ENCODE data around the gene FUOM. TPM values are rescaled to one million over a fixed set of nuclear protein-coding genes. Genes with fewer than 3 reads are reported as not detected.
"Not testable (repeated sequence)": the region's sequence is repeated elsewhere in the genome, so short reads cannot be mapped to it uniquely, and the experiment has no call there.

FUOM gene
- total RNA-seq, 1 donor from 2014 or later, result 13.1 TPM

DNA sequence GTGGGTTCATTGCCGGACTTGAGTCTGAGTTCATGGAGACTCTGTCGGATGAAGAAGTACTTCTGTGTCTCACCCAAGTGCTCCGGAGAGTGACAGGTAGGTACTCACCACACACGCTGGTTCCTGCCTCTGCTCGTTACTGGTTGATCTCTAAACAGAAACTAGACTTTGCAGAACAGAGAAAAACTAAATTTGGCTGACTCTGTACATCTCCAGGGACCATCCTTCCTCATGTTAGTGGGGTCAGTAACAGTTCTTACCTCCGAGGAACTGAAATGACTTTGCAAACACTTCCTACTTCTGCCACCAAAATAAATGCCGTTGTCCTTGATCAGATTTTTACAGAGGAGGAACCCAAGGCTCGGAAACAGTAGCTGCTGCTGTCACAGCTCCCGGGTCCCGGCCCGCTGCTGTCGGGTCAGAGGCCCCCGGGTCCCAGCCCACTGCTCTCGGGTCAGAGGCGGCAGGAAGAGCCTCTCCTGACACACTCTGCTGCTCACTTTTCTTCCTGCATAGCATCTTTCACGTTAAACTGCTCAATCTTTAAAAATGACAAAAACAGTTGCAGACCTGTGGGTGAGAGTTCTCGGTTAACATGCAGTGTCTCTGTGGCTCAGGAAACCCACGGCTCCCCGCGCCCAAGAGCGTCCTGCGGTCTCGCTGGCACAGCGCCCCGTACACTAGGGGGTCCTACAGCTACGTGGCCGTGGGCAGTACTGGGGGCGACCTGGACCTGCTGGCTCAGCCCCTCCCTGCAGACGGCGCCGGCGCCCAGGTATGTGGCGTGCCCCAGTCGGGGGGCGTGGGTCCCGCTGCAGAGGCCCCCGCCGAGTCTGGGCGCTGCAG is 31.4 kb upstream of the FUOM start:
- no peak for DNase-seq (ENCODE audit: low read depth in 2 of 2)

DNA sequence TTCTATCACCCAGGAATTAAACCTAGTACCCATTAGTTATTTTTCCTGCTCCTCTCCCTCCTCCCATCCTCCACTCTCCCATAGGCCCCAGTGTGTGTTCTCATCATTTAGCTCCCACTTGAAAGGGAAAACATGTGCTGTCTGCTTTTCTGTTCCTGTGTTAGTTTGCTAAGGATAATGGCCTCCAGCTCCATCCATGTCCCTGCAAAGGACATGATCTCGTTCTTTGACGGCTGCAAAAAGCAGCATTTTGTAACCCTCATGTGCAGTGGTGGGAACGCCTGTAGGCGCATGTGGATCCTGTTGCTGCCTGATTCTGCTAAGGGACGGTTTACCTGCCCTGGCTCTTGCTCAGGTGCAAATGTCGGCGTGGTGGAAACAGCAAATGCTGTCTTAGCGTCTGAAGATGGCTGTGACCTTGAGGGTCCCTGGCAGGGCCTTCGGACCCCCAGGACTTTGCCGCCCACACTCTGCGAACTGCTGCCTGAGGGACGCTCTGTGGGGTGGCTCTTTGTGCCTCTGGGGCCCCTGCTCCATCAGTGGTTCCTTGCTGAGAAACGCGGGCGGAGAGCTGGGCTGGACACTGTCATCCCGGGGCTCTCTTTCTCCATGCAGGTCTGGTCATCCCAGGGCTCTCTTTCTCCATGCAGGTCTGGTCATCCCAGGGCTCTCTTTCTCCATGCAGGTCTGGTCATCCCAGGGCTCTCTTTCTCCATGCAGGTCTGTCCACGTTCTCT is 30.6 kb upstream of the FUOM start:
- no peak for DNase-seq (ENCODE audit: low read depth in 2 of 2)

DNA sequence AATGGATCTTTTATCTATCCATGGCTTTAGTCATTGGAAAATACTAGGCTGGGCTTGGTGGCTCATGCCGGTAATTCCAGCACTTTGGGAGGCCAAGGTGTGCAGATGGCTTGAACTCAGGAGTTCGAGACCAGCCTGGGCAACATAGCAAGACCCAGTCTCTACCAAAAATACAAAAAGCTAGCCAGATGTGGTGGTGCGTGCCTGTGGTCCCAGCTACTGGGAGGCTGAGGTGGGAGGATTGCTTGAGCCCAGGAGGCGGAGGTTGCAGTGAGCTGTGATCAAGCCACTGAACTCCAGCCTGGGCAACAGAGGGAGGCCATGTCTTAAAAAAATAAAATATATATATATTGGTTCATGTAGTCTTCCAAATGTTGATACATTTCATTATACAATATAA is 29.1 kb upstream of the FUOM start:
- DNase-seq (ENCODE audit: low read depth in 2 of 2), result not testable (repeated sequence)

DNA sequence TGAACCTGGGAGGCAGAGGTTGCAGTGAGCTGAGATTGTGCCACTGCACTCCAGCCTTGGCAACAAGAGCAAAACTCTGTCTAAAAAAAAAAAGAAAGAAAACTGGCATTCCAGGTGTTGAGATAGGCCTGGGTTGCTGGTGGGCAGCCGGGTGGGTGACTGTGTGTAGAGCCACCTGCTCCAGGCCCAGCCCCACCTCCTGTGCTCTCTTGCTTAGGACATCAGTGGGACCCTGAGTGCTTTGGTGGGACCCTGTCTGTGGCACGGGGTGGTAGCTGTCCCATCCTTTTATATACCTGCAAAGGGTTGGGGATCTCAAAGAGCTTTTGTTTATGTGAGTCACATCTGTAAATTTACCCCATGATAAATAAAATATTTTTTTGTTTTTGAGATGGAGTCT is 27.4 kb upstream of the FUOM start:
- DNase-seq (ENCODE audit: low read depth in 2 of 2), result no peak

DNA sequence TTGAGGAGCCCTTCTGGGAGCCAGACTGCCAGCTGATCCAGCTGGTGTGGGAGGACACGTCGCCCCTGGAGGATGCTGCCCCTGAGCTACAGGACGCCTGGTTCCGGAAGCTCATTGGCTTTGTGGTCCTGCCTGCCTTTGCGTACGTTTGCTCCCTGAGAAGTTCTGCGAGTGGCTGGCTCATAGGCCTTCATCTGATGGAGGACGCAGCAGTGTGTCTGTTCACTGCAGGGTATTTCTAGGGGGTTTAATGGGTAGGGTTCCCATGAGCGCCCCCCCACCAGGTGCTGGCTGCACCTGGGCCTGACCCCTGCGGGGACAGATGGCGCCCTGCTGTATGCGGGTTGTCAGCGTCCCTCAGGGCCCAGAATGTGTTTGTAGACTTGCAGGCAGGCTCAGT is 26.3 kb upstream of the FUOM start:
- DNase-seq (ENCODE audit: low read depth in 2 of 2), result no peak

DNA sequence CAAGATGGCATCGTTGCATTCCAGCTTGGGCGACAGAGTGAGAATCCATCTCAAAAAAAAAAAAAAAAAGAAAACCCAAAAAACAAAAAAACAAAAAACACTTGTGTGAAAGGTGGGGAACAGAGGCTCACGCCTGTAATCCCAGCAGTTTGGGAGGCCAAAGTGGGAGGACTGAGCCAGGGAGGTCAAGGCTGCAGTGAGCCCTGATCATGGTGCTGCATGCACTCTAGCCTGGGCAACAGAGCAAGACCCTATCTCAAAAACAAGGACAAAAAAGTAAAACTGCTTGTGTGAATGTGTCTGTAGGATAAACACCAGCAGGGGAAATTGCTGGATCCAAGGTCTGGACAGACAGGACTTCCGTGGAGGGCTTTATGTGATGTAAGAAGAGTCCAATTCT is 25.7 kb upstream of the FUOM start:
- no peak for DNase-seq (ENCODE audit: low read depth in 2 of 2)

DNA sequence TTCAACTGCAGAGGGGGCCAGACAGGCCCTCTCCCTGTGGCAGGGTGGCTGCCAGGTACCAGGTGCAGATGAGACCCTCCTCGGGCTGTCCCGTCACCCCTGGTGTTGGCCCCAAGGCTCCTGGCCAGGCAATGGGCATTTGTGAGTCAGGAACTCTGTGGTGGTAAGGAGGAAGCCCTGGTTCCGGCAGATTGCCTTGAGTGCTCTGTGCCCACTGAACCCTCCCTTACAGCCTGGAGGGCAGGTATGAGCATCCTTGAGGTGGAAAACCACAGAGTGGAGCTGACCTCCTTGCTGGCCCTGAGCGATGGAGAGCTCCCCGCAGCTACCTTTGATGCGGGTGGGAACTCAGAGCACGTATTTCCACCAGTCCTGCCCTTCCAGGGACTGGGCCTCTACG is 23.2 kb upstream of the FUOM start:
- no peak for DNase-seq (ENCODE audit: low read depth in 2 of 2)

DNA sequence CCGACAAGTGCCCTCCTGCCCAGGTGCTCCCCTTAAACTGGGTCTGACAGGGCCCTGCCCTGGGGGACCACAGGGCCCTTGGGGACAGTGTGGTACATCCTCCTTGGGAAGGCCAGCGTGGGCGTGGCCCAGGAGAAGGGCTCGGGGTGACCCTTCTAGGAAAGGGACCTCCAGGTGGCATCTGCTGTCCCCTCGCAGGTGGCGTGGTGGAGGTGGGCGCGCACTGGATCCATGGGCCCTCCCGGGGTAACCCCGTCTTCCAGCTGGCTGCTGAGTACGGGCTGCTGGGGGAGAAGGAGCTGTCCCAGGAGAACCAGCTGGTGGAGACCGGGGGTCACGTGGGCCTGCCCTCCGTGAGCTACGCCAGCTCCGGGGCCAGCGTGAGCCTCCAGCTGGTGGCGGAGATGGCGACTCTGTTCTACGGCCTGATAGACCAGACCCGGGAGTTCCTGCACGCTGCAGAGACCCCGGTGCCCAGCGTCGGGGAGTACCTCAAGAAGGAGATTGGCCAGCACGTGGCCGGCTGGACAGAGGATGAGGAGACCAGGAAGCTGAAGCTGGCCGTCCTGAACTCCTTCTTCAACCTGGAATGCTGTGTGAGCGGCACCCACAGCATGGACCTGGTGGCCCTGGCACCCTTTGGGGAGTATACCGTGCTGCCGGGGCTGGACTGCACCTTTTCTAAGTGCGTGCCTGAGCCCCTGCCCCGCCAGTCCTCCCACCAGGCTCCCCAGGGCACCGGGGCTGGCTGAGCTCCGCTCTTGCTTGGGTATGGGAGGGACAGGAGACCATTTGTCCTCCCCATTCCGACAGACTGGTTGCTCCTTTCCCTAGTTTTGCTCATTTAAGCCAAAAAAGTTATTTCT is 22.2 kb upstream of the FUOM start:
- DNase-seq (ENCODE audit: low read depth in 2 of 2), result no peak

DNA sequence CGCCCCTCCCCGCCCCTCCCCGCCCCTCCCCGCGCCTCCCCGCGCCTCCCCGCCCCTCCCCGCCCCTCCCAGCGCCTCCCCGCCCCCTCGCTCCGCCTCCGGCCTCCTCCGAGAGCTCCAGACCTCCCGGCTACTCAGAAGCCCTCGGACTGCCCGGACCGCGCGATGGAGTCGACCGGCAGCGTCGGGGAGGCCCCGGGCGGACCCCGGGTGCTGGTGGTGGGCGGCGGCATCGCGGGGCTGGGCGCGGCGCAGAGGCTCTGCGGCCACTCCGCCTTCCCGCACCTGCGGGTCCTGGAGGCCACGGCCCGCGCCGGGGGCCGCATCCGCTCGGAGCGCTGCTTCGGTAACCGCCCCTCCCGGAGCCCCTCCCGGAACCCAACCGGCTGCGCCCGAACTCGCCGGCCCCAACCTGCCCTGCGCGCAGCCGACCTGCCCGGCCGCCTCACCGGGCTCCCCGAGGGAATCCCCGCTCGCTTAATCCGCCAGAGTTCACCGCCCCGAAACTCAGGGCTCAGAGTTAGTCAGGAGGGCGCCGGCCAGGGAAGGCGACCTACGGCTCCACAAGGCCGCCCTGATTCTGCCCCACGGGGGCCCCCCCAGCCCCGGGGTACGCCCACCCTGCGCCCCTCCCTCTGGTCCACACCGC is 21.5 kb upstream of the FUOM start, which contains the start of gene PAOX:
Gene PAOX (plus strand): TSS at position 111 of the 649 bp plus-strand sequence. CDS start 55 bp downstream, at position 166.
- peak; percentile 62 to 69 for DNase-seq (ENCODE audit: low read depth in 2 of 2)

DNA sequence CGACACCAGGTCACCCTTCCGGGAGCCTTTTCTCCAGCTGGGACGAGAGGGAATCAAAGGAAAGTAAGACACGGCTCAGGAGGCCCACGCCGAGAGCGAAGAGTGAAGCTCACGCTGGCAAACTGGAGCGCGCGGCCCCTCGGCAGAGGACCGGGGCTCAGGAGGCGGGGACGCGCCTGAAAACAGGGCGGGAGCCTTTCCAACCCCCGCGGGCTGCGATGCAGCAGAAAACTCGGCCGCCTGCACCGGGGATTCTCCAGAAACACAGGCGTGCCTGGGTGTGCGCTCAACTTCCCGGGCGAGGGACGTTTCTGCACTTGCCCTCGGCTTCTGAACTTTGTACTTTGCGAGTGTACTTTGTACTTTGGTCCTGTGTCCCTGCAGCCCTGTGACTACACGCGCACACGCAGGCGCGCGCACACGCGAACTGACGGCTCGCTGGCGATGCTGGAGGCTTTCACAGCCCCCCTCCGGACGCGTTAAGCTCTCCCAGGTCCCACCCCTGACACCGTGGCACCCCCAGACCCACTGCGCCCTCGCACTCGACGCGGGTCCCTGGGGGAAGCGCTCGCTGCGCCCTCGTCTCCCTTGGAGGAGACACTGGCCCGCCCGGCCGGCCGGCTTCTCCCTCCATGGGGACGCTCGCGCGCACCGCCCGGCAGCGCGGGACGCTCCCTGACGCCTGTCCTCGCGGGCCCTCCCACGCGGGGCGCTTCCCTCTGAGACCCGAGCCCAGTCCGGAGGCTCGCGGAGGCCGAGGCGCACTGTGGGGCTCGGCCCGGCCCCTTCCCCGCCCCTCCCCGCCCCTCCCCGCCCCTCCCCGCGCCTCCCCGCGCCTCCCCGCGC is 20.7 kb upstream of the FUOM start:
- DNase-seq (ENCODE audit: low read depth in 2 of 2), result peak; percentile 50 to 60

DNA sequence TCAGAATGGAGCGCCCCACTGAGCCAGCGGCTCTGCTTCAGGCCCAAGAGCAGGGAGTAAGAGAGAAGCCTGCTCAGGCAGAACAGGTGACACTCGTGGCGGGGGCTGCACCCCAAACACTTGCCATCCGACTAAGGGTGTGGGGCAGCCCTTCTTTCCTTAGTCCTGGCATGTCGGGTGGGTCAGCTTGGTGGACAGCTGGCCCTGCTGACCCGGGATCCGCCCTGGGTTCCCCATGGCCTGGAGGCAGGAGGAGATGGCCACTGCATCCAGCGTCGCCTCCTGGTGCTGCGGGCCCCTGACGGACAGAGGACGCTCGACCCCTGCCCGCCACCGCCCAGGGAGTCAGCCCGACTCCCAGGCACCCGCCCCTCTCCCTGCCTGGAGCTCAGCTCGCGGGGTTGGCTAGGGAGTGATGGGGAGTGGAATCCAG is 20.0 kb upstream of the FUOM start:
- no peak for DNase-seq (ENCODE audit: low read depth in 2 of 2)

DNA sequence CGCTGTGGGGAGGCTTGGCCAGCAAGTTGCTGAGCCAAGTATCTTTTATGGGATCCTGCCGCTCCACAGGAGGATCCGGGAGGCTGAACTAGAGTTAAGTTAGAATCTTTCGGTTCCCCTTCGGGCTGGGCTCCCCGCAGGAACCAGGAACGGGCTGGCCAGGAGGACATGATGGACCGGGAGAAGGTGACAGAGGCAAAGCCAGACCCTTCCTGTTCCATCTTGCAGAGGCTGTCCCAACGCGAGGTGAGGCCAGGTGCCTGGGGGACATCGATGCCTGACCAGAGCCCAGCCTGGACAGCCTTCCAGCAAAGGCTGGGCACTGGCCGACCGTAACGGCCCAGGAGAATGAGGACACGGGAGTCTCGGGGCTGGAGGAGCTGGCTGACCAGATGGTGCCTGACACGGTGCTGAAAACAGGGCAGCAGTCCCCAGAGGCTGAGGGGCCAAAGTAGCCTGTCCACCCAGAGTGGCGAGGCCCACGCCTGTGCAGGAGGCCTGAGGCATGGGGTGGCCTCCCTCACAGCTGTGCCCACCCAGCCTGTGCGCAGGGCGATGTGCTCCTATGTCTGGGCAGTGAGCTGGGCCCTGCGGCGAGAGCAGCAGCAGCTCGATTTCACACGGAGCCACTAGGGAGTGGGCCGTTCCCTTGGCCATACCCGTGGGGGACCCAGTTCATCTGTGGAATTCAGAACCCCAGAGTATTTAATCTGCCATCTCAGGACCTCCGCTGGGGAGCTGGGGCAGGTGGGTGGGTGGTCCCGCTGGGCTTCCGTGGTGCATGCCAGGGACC is 19.4 kb upstream of the FUOM start:
- no peak for DNase-seq (ENCODE audit: low read depth in 2 of 2)

DNA sequence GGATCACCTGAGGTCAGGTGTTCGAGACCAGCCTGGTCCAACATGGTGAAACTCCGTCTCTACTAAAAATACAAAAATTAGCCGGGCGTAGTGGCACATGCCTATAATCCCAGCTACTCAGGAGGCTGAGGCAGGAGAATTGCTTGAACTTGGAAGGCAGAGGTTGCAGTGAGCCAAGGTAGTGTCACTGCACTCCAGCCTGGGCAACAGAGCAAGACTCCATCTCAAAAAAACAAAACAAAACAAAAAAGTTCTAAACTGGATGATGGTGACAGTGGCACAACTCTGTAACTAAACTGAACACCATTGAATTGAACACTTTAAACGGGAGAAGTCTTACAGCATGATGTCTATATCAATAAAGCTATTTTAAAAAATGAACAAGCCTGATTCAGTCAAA is 18.4 kb upstream of the FUOM start:
- not testable (repeated sequence) for DNase-seq (ENCODE audit: low read depth in 2 of 2)

DNA sequence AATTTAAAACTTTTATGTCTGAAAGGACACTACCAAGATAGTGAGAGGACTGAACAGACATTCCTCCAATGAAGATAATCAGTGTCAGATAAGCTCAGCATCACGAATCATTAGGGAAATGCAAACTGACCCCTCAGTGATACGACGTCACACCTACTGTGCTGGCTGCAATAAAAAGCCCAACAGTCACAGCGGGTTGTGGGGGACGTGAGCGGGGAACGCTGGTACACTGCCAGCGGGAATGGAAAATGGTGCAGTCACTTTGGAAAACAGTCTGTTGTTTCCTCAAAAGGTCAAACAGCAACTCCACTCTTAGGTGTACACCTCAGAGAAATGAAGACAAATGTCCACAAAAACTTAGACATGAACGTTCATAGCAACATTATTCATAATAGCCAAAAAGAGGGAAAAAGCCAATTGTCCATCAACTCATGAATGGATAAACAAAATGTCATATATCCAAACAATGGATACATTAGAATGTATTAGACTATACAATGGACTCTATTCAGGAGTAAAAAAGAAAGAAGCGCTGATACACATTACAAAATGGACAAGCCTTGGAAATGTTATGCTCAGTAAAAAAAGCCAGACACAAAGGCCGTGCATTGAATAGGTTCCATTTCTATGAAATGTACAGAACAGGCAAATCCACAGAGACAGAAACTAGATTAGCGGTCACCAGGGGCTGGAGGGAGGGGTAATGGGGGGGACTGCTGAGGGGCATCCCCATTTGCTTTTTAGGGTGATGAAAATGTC is 17.7 kb upstream of the FUOM start:
- DNase-seq (ENCODE audit: low read depth in 2 of 2), result peak in 1 of 2 donors; percentile 86

DNA sequence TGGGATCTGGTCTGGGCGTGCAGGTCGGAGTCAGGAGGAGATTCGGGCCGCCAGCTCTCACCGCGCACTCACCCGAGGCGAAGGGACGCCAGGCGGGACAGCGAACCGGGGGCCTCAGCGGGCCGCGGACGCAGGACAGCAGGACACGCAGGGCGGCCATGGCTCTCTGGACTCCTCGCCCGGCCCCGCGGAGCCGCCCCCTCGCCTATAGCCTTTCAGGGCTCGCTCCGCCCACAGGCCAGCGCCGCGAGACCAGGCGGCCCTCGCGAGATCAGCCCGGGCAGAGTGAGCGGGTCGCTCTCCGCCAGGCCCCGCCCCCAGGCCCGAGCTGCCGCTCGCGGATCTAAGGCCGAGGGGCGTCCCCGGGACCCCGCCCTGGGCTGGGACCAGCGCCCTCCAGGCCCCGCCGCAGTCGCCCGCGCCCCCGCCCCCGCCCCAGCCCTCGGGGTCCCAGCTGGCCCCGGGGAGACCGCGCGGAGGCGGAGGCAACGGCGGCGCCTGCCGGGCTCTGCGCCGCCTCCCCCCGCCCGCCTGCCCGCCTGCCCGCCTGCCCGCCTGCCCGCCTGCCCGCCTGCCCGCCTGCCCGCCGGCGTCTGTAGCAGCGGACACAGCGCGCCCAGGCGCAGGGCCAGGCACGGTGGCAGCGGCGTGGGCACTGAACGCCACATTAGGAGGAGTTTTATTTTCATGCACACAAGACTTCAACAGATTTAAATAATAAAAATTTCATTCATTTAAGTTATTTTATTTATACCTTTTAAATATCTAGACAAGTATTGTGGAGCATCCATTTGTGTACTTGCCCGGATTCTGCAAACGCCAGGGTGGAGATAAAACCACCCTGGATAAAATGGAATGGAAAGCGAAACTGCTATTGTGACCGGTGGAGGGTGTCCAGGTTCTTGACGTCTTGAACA is 15.6 kb upstream of the FUOM start, which contains the start of gene ECHS1:
Gene ECHS1 (minus strand): TSS at position 181 of the 917 bp plus-strand sequence. CDS start 21 bp downstream, at position 160.
- DNase-seq (ENCODE audit: low read depth in 2 of 2), result peak; percentile 93 to 96

DNA sequence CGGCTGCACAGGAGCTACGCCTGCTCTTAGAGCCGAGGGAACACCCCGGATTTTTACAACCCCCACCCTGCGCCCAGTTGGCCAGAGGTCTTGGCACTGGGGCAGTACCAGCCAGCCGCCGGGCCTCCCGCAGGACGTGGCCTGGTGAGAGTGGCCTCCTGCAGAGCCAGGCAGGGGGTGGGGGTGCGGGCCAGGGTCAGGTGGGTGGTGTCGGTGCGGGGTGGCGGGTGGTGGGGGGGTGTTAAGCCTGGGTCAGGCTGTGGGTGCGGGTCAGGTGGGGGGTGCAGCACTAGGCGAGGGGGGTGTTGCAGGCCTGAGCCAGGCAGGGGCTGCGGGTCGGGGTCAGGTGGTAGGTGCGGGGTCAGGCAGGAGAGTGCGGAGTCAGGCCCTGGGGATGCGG is 14.7 kb upstream of the FUOM start:
- no peak for DNase-seq (ENCODE audit: low read depth in 2 of 2)

DNA sequence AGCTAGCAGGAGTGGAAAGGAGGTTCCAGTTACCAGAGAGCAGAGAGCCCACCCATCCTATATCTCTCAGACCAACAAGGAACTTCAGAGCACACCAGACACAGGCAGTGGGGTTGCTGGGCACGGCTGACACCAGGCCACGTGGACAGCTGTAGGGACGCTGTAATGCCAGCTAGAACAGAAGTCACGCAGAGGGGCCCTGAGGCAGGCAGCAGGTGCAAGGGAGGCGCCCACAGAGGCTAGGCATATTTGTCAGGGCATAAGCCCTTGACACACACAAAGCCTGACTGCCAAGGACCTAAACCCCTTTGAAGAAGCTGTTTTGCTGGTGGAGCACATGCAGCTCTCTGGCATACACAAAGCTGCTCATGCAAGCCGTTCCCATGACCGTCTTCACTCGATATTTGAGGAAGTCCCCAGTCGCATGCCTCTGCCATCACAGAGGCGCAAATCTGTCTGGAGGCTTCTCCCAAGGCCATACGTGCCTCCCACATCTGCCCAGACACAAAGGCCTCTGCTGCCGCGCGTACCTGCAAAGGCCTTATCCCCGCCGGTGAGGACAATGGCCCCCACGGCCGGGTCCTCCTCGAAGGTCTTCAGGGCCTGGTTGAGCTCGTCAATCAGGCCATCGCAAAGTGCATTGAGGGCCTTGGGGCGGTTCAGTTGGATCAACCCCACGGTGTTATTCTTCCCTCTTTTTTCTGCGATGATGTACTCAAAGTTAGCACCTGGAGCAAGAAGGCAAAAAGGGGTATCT is 12.4 kb upstream of the FUOM start:
- no peak for DNase-seq (ENCODE audit: low read depth in 2 of 2)

Data from lung microvascular endothelial cell (primary cell).